Measurements from ENCODE around the gene CCDC112. TPM values are rescaled to one million over a fixed set of nuclear protein-coding genes. Genes with fewer than 3 reads are reported as not detected.

The CCDC112 gene
- total and polyA plus RNA-seq, 9 of the 15 experiments (the other 6 are each of a cell fraction or from before 2014, with no cell fraction given) = 3.3 to 15.3 (median 7.4) TPM

GRCh38 chr5:115320006-115320405 lies 23.6 kb upstream of the CCDC112 start:
- Histone ChIP-seq H3K9ac (ENCODE audit: insufficient read depth in 1 of 2, low read depth in 2 of 2, low read length in 2 of 2) (no peak overlapping the region), H3K79me2 (ENCODE audit: control insufficient read depth, insufficient read depth, low read length) (no peaks in the 10 kb centered on the region), H3K27me3 (ENCODE audit: control insufficient read depth in 2 of 2, insufficient read depth in 2 of 2, low read length in 2 of 2) (no peaks in the 10 kb centered on the region; a peak in 1 of 5 replicates), H3K36me3 (ENCODE audit: control insufficient read depth, insufficient read depth, low read length) (no peaks in the 10 kb centered on the region), H4K20me1 (replicated peaks; ENCODE audit: control insufficient read depth, insufficient read depth, low read length) (no peaks in the 10 kb centered on the region), H3K4me1 (replicated peaks in 1 of 2; ENCODE audit: control insufficient read depth in 2 of 2, insufficient read depth in 2 of 2, low read length in 2 of 2) (no peaks in the 10 kb centered on the region), H3K27ac (ENCODE audit: extremely low read depth, low read depth, low read length) (no peak overlapping the region), H3K9me3 (replicated peaks; ENCODE audit: control insufficient read depth, insufficient read depth, low read depth, low read length) (no peaks in the 10 kb centered on the region), H3K4me2 (ENCODE audit: insufficient read depth, low read length) (no peak overlapping the region), H3K9me1 (ENCODE audit: control insufficient read depth, insufficient read depth, low read length) (no peaks in the 10 kb centered on the region), H3K4me3 (no peak overlapping the region), H2AFZ (ENCODE audit: low read depth, low read length) (no peak overlapping the region)
- in situ Hi-C loops (cut with MboI) (no loop called here), intact Hi-C loops (cut with micrococcal nuclease) (no loop called here)
- DNase-seq (ENCODE audit: extremely low read depth in 1 of 4, low spot score in 3 of 4) (no peak), FAIRE-seq (no peak), ATAC-seq (no peak)
- WGBS (ENCODE audit: insufficient coverage, low coverage, missing lambda C conversion rate) = 0% methylated on average over 3 of the region's 3 CpGs
- POLR2A ChIA-PET = no interaction called here
- no TSS peak for BruUV-seq (replicated peaks)
- CTCF ChIA-PET (ENCODE audit: low intra/inter-chr PET ratio) = no interaction called here
- TF ChIP-seq TAF1 (IDR thresholded peaks at IDR 0.05; ENCODE audit: control insufficient read depth, extremely low read depth, insufficient read depth, low read length, severe bottlenecking) (no peak), MBD2 (IDR thresholded peaks at IDR 0.05; ENCODE audit: borderline replicate concordance, low read depth) (no peak), ZNF408 (CRISPR knock-in tag; IDR thresholded peaks at IDR 0.05; ENCODE audit: low read depth) (no peak), TRIM28 (IDR thresholded peaks at IDR 0.05) (no peak), ZNF41 (CRISPR knock-in tag; conservative IDR thresholded peaks at IDR 0.05) (no peak), EWSR1 (IDR thresholded peaks at IDR 0.05; ENCODE audit: borderline replicate concordance, low read depth, partially characterized antibody) (no peak)
- TF ChIP-seq, protein P1, sequence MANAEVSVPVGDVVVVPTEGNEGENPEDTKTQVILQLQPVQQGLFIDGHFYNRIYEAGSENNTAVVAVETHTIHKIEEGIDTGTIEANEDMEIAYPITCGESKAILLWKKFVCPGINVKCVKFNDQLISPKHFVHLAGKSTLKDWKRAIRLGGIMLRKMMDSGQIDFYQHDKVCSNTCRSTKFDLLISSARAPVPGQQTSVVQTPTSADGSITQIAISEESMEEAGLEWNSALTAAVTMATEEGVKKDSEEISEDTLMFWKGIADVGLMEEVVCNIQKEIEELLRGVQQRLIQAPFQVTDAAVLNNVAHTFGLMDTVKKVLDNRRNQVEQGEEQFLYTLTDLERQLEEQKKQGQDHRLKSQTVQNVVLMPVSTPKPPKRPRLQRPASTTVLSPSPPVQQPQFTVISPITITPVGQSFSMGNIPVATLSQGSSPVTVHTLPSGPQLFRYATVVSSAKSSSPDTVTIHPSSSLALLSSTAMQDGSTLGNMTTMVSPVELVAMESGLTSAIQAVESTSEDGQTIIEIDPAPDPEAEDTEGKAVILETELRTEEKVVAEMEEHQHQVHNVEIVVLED (CRISPR knock-in tag; IDR thresholded peaks at IDR 0.05) = no peak
- TF ChIP-seq, protein P2, sequence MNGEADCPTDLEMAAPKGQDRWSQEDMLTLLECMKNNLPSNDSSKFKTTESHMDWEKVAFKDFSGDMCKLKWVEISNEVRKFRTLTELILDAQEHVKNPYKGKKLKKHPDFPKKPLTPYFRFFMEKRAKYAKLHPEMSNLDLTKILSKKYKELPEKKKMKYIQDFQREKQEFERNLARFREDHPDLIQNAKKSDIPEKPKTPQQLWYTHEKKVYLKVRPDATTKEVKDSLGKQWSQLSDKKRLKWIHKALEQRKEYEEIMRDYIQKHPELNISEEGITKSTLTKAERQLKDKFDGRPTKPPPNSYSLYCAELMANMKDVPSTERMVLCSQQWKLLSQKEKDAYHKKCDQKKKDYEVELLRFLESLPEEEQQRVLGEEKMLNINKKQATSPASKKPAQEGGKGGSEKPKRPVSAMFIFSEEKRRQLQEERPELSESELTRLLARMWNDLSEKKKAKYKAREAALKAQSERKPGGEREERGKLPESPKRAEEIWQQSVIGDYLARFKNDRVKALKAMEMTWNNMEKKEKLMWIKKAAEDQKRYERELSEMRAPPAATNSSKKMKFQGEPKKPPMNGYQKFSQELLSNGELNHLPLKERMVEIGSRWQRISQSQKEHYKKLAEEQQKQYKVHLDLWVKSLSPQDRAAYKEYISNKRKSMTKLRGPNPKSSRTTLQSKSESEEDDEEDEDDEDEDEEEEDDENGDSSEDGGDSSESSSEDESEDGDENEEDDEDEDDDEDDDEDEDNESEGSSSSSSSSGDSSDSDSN (IDR thresholded peaks at IDR 0.05; ENCODE audit: borderline replicate concordance in 1 of 2, low read depth in 2 of 2, low read length in 2 of 2) = no peak

All from K562 (cell line).